Measurements from ENCODE around the gene NPIPB2.

GRCh38 chr16:11986521-11987057 is 44.7 kb upstream of the NPIPB2 start:
- TF ChIP-seq EZH2 (IDR thresholded peaks at IDR 0.05; ENCODE audit: low read length, missing control alignments) (no peak), CTCF (conservative IDR thresholded peaks at IDR 0.05 in 1 of 2, IDR thresholded peaks at IDR 0.05 in 1 of 2; ENCODE audit: low read depth in 1 of 2, low read length in 2 of 2) (no peak)

Measured in fibroblast of lung (primary cell).